Astrocyte (in vitro differentiated cells and primary cell): ENCODE measurements around the gene PPFIBP1.

Experiments used
- EZH2 ChIP-seq: IDR thresholded peaks from 2 replicates; pipeline ENCODE4 v1.6.1; 2012; ENCODE audit warnings: mild to moderate bottlenecking, low read length, inconsistent platforms; ENCODE audit not compliant: insufficient read depth
- TF ChIP-seq, protein P1 (sequence below): IDR thresholded peaks from 2 replicates; pipeline ENCODE4 v1.5.1; 2011; ENCODE audit warnings: low read depth, mild to moderate bottlenecking, inconsistent platforms, low read length, moderate library complexity; ENCODE audit not compliant: insufficient read depth

GRCh38 chr12:27521066-27521465 is 2.9 kb upstream of the PPFIBP1 start:
- TF ChIP-seq, protein P1, sequence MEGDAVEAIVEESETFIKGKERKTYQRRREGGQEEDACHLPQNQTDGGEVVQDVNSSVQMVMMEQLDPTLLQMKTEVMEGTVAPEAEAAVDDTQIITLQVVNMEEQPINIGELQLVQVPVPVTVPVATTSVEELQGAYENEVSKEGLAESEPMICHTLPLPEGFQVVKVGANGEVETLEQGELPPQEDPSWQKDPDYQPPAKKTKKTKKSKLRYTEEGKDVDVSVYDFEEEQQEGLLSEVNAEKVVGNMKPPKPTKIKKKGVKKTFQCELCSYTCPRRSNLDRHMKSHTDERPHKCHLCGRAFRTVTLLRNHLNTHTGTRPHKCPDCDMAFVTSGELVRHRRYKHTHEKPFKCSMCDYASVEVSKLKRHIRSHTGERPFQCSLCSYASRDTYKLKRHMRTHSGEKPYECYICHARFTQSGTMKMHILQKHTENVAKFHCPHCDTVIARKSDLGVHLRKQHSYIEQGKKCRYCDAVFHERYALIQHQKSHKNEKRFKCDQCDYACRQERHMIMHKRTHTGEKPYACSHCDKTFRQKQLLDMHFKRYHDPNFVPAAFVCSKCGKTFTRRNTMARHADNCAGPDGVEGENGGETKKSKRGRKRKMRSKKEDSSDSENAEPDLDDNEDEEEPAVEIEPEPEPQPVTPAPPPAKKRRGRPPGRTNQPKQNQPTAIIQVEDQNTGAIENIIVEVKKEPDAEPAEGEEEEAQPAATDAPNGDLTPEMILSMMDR, result no peak
- TF ChIP-seq EZH2, result no peak
